Mesenchymal stem cell (in vitro differentiated cells and primary cell): ENCODE results near the gene COG7.

Source experiments
- DNase-seq: peaks from one replicate; pipeline ENCODE4 v3.0.0-alpha.2; 2013
- H2AFZ ChIP-seq: one replicate; pipeline ENCODE4 v1.6.1; 2013; ENCODE audit warnings: low read depth, mild to moderate bottlenecking, control low read depth, inconsistent platforms, low read length, moderate library complexity
- H2AK5ac ChIP-seq: 2 replicates; pipeline ENCODE4 v1.6.1; 2013; ENCODE audit warnings: low read length, moderate library complexity, mild to moderate bottlenecking, inconsistent platforms; ENCODE audit not compliant: severe bottlenecking
- H2BK120ac ChIP-seq: one replicate; pipeline ENCODE4 v1.6.1; 2013; ENCODE audit warnings: low read depth, mild to moderate bottlenecking, inconsistent platforms, low read length, moderate library complexity
- H2BK12ac ChIP-seq, 2 experiments: one replicate each; pipeline ENCODE4 v1.6.1; 2013; ENCODE audit warnings: inconsistent platforms in 2 of 2, low read length in 2 of 2, mild to moderate bottlenecking in 2 of 2, moderate library complexity in 2 of 2, control low read depth in 1 of 2
- H2BK15ac ChIP-seq: one replicate; pipeline ENCODE4 v1.6.1; 2013; ENCODE audit warnings: mild to moderate bottlenecking, low read depth, inconsistent platforms; ENCODE audit not compliant: poor library complexity, severe bottlenecking
- H2BK5ac ChIP-seq: 2 replicates; pipeline ENCODE4 v1.6.1; 2013; ENCODE audit warnings: low read depth, mild to moderate bottlenecking, low read length, control low read depth, inconsistent platforms; ENCODE audit not compliant: poor library complexity, severe bottlenecking
- H3K14ac ChIP-seq, 2 experiments: one replicate each; pipeline ENCODE4 v1.6.1; 2013; ENCODE audit warnings: inconsistent platforms in 2 of 2, low read length in 2 of 2, control low read depth in 1 of 2, mild to moderate bottlenecking in 1 of 2, moderate library complexity in 1 of 2
- H3K18ac ChIP-seq, 2 experiments: one replicate each; pipeline ENCODE4 v1.6.1; 2013; ENCODE audit warnings: inconsistent platforms in 2 of 2, low read length in 2 of 2, control low read depth in 1 of 2, low read depth in 1 of 2, mild to moderate bottlenecking in 1 of 2
- H3K23ac ChIP-seq, 2 experiments: one replicate each; pipeline ENCODE4 v1.6.1; 2013; ENCODE audit warnings: inconsistent platforms in 2 of 2, low read length in 2 of 2, mild to moderate bottlenecking in 2 of 2, moderate library complexity in 2 of 2, control low read depth in 1 of 2
- H3K27ac ChIP-seq: 2 replicates; pipeline ENCODE4 v1.5.1; 2013; ENCODE audit warnings: mild to moderate bottlenecking, moderate library complexity, low read length, control low read depth, inconsistent platforms; ENCODE audit not compliant: poor library complexity, severe bottlenecking
- H3K27me3 ChIP-seq, 2 experiments: 2 replicates each; pipeline versions ENCODE4 v1.6.1 to v1.7.0; 2013; ENCODE audit warnings: low read length in 2 of 2, mild to moderate bottlenecking in 2 of 2, moderate library complexity in 2 of 2, control low read depth in 1 of 2, inconsistent platforms in 1 of 2; ENCODE audit not compliant: control insufficient read depth in 1 of 2, insufficient read depth in 1 of 2
- H3K36me3 ChIP-seq, 2 experiments: 2 replicates each; pipeline versions ENCODE4 v1.6.1 to v1.7.0; 2013; ENCODE audit warnings: low read length in 2 of 2, control low read depth in 1 of 2, inconsistent platforms in 1 of 2, low read depth in 1 of 2, mild to moderate bottlenecking in 1 of 2; ENCODE audit not compliant: insufficient read depth in 2 of 2, control insufficient read depth in 1 of 2
- H3K4ac ChIP-seq, 2 experiments: one replicate each; pipeline ENCODE4 v1.6.1; 2013; ENCODE audit warnings: inconsistent platforms in 2 of 2, low read length in 2 of 2, mild to moderate bottlenecking in 2 of 2, moderate library complexity in 2 of 2, control low read depth in 1 of 2, low read depth in 1 of 2
- H3K4me1 ChIP-seq: 2 replicates; pipeline ENCODE4 v1.6.1; 2013; ENCODE audit warnings: low read depth, low read length, control low read depth; ENCODE audit not compliant: control insufficient read depth, insufficient read depth
- H3K4me2 ChIP-seq: 2 replicates; pipeline ENCODE4 v1.6.1; 2013; ENCODE audit warnings: low read length, mild to moderate bottlenecking, inconsistent platforms; ENCODE audit not compliant: poor library complexity, severe bottlenecking
- H3K4me3 ChIP-seq, 2 experiments: 2 replicates each; pipeline versions ENCODE4 v1.5.1 to v1.7.0; 2013; ENCODE audit warnings: low read length in 2 of 2, mild to moderate bottlenecking in 2 of 2, control low read depth in 1 of 2, low read depth in 1 of 2; ENCODE audit not compliant: insufficient read depth in 1 of 2
- H3K79me1 ChIP-seq: replicated peaks from 2 replicates; pipeline ENCODE4 v1.6.1; 2013; ENCODE audit warnings: mild to moderate bottlenecking, control low read depth, low read length, inconsistent platforms; ENCODE audit not compliant: poor library complexity, severe bottlenecking
- H3K9ac ChIP-seq: 2 replicates; pipeline ENCODE4 v1.7.0; 2013; ENCODE audit warnings: mild to moderate bottlenecking, low read length, moderate library complexity
- H3K9me3 ChIP-seq: 2 replicates; pipeline ENCODE4 v1.7.0; 2013; ENCODE audit warnings: mild to moderate bottlenecking, low read length; ENCODE audit not compliant: control insufficient read depth
- H4K8ac ChIP-seq: one replicate; pipeline ENCODE4 v1.6.1; 2013; ENCODE audit warnings: inconsistent platforms, mild to moderate bottlenecking, low read length, moderate library complexity
- H4K91ac ChIP-seq: one replicate; pipeline ENCODE4 v1.6.1; 2013; ENCODE audit warnings: mild to moderate bottlenecking, low read length, inconsistent platforms
- WGBS: methylation state at CpG from one replicate; pipeline ENCODE4 v1.1.7; 2013; ENCODE audit warnings: mixed read lengths; 5-methylcytosine and 5-hydroxymethylcytosine counted together

COG7 gene

DNA sequence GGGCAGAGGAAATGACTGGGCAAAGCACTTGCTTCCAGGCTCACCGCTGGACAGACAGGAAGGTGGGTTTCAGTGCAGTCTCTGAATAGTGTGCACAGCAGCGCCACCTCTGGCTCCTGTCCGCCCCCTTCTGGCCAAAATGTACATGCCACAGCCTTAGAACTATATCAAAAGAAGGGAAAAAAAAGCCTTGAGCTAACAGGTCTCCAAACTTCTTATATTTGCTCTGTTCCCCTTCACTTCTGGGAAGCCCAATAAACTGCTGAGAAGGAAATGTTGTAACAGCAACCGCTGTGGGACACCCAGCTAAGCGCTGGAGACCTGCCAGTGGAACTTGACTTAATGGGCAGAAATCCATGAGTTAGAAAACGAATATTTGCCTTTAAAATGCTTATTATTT lies 17.5 kb downstream of the COG7 start:
- Histone ChIP-seq H4K91ac (no peak overlapping the region), H3K79me1 (peaks cover 13% of the 10 kb centered on the region), H2BK120ac (no peak overlapping the region), H2AFZ (no peak overlapping the region), H2AK5ac (no peak overlapping the region), H3K4me3 (no peak overlapping the region), H3K4me2 (no peak overlapping the region), H3K27me3 (no peaks in the 10 kb centered on the region), H3K14ac (no peak overlapping the region), H3K4me1 (no peaks in the 10 kb centered on the region), H3K18ac (no peak overlapping the region), H2BK12ac (no peak overlapping the region), H3K36me3 (peaks cover 31 to 53% of the 10 kb centered on the region in 2 experiments), H3K27ac (no peak overlapping the region), H2BK5ac (no peak overlapping the region), H3K23ac (no peak overlapping the region), H3K4ac (no peak overlapping the region), H3K9me3 (no peaks in the 10 kb centered on the region), H4K8ac (no peak overlapping the region), H3K9ac (no peak overlapping the region), H2BK15ac (no peak overlapping the region)
- 32% methylated on average over 5 of the region's 6 CpGs for whole genome bisulfite sequencing
- DNase-seq: peak; percentile 67

DNA sequence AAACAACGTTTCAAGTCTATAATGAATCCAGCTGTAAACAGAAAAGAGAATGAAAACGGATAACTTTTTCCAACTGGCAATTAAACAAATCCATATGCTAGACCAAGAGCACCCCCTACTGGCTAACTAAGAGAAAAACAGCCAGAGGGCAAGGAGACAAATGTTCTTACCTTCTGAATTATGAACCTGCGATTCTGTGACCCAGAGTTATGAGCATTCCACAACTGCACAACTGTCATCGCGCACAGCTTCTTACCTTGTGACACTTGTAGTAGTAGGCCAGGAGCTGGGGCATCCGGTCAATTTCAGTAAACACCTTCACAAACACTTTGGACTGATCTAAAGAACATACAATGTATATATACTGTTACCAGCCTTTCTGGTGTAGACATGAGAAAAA lies 18.6 kb downstream of the COG7 start:
- Histone ChIP-seq H4K91ac (no peak overlapping the region), H3K4ac (no peak overlapping the region), H4K8ac (no peak overlapping the region), H3K9ac (no peak overlapping the region), H2BK120ac (no peak overlapping the region), H2BK15ac (no peak overlapping the region), H2BK5ac (no peak overlapping the region), H3K36me3 (peaks cover 37 to 60% of the 10 kb centered on the region in 2 experiments), H3K79me1 (peaks cover 13% of the 10 kb centered on the region), H2AFZ (no peak overlapping the region), H3K9me3 (no peaks in the 10 kb centered on the region), H3K23ac (no peak overlapping the region), H3K14ac (no peak overlapping the region), H2AK5ac (no peak overlapping the region), H3K27me3 (no peaks in the 10 kb centered on the region), H3K18ac (no peak overlapping the region), H3K4me3 (no peak overlapping the region), H3K4me2 (no peak overlapping the region), H3K4me1 (no peaks in the 10 kb centered on the region), H3K27ac (no peak overlapping the region), H2BK12ac (no peak overlapping the region)
- DNase-seq: peak; percentile 74
- 33% methylated on average over 5 of the region's 6 CpGs for WGBS

GRCh38 chr16:23433261-23433920 lies 19.6 kb downstream of the COG7 start:
- no peaks in the 10 kb centered on the region for H3K27me3 ChIP-seq
- no peaks in the 10 kb centered on the region for H3K9me3 ChIP-seq
- no peak overlapping the region for H3K4me3 ChIP-seq
- H3K23ac ChIP-seq: no peak overlapping the region
- H3K14ac ChIP-seq: no peak overlapping the region
- no peaks in the 10 kb centered on the region for H3K4me1 ChIP-seq
- no peak overlapping the region for H3K18ac ChIP-seq
- H2AK5ac ChIP-seq: no peak overlapping the region
- no peak overlapping the region for H2BK5ac ChIP-seq
- 96% methylated on average over 16 of the region's 16 CpGs for WGBS
- no peak overlapping the region for H4K8ac ChIP-seq
- no peak for DNase-seq
- H3K4me2 ChIP-seq: no peak overlapping the region
- no peak overlapping the region for H3K4ac ChIP-seq
- peaks cover 13% of the 10 kb centered on the region for H3K79me1 ChIP-seq
- H3K9ac ChIP-seq: no peak overlapping the region
- peaks cover 39 to 61% of the 10 kb centered on the region in 2 experiments for H3K36me3 ChIP-seq
- no peak overlapping the region for H2BK12ac ChIP-seq
- H2BK120ac ChIP-seq: no peak overlapping the region
- no peak overlapping the region for H4K91ac ChIP-seq
- no peak overlapping the region for H3K27ac ChIP-seq
- H2BK15ac ChIP-seq: no peak overlapping the region
- no peak overlapping the region for H2AFZ ChIP-seq

DNA sequence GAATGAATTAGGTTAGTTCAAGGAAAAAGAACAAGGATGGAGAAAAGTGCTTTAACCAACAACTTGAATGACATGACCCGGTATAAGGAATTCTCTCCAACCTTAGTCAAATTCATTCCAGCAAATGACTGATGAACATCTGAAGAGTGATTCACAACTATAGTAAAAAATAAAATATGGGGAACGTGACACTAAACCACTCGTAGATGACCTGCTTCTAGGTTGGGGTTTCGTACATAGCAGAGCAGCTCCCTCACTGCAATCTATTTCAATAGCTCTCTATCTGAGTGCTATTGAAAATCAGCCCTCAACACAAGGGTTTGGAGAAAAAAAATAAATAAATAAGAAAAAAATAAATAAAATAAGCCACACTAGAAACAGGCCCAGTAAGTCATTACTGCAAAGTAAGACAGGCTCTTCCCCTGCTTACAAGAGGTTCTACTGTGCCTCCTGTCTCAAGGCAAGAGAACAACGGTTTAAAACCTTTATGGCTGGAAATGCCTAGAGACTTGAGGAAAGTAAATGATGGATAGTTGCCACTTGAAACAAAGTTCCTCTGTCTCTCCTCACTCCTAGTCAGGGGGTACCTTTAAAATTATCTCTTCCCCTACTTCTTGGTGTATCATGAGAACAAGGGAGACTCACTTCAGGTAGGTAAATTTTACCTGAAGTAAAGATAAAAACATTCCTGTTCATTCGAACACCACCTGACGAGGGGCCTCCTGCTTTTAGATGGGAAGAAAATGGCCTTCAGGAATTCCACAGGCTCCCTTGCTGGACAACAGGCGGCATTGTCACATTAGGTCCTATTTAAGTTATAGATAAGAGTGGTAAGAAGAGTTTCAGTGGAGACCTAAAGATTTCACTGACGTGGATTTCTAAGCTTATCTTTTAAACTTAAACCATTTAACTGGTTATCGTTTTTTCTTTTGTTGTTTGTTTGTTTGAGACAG lies 20.5 kb downstream of the COG7 start:
- no peak overlapping the region for H2BK120ac ChIP-seq
- H4K8ac ChIP-seq: no peak overlapping the region
- peaks cover 11% of the 10 kb centered on the region for H3K79me1 ChIP-seq
- no peak overlapping the region for H3K14ac ChIP-seq
- no peaks in the 10 kb centered on the region for H3K9me3 ChIP-seq
- H3K18ac ChIP-seq: no peak overlapping the region
- H3K4ac ChIP-seq: no peak overlapping the region
- H2BK5ac ChIP-seq: no peak overlapping the region
- no peak overlapping the region for H2AK5ac ChIP-seq
- no peak overlapping the region for H3K27ac ChIP-seq
- no peak overlapping the region for H3K9ac ChIP-seq
- 99% methylated on average over 7 of the region's 10 CpGs for WGBS
- no peaks in the 10 kb centered on the region for H3K4me1 ChIP-seq
- peaks cover 36 to 56% of the 10 kb centered on the region in 2 experiments for H3K36me3 ChIP-seq
- no peak overlapping the region for H2AFZ ChIP-seq
- H3K4me3 ChIP-seq: no peak overlapping the region
- no peaks in the 10 kb centered on the region for H3K27me3 ChIP-seq
- no peak for DNase-seq
- H4K91ac ChIP-seq: no peak overlapping the region
- H2BK12ac ChIP-seq: no peak overlapping the region
- H3K23ac ChIP-seq: no peak overlapping the region
- no peak overlapping the region for H3K4me2 ChIP-seq
- H2BK15ac ChIP-seq: no peak overlapping the region
